A549 (cell line): Measurements from ENCODE around the gene TEP1.

Experiments
- CHD2 ChIP-seq: fragments of 150-350 bp; IDR thresholded peaks from 2 replicates; pipeline ENCODE4 v1.6.1; 2014; ENCODE audit warnings: low read length; ENCODE audit not compliant: partially characterized antibody
- CTCF ChIP-seq: fragments of >200 bp; sonication (Bioruptor Twin); formaldehyde crosslinking; IDR thresholded peaks from 3 replicates; pipeline ENCODE4 v1.5.1; 2016
- EP300 ChIP-seq, 2 experiments: fragments of >200 bp; sonication (Bioruptor Twin); formaldehyde crosslinking; IDR thresholded peaks; 2 replicates in 1 of 2; 3 replicates in 1 of 2; pipeline ENCODE4 v1.6.1; 2016 to 2017
- HMGXB4 ChIP-seq: fragments of 250-450 bp; sonication (Bioruptor Pico); IDR thresholded peaks from 2 replicates; pipeline ENCODE4 v1.5.0; 2021; ENCODE audit warnings: mild to moderate bottlenecking, moderate library complexity, borderline replicate concordance
- MAX ChIP-seq: IDR thresholded peaks from 2 replicates; pipeline ENCODE4 v1.6.1; 2012
- MAZ ChIP-seq: fragments of 150-350 bp; IDR thresholded peaks from 2 replicates; pipeline ENCODE4 v1.6.1; 2014; ENCODE audit warnings: antibody characterized with exemption, low read depth, low read length, borderline replicate concordance
- MYC ChIP-seq: IDR thresholded peaks from 2 replicates; pipeline ENCODE4 v1.6.1; 2012; ENCODE audit warnings: mild to moderate bottlenecking, inconsistent platforms, low read length, improper control_type of control experiment, borderline replicate concordance
- NPAS2 ChIP-seq: fragments of 250-450 bp; sonication (Bioruptor Pico); IDR thresholded peaks from 2 replicates; pipeline ENCODE4 v1.8.0; 2022; ENCODE audit warnings: mild to moderate bottlenecking, moderate library complexity, borderline replicate concordance
- PBX3 ChIP-seq: IDR thresholded peaks from 2 replicates; pipeline ENCODE4 v1.6.1; 2012
- PHF8 ChIP-seq: fragments of 200-600 bp; sonication (generic); IDR thresholded peaks from 2 replicates; pipeline ENCODE4 v1.6.1; 2016; ENCODE audit warnings: low read depth, mild to moderate bottlenecking, antibody characterized with exemption, moderate library complexity, borderline replicate concordance
- POLR2A ChIP-seq: IDR thresholded peaks from 2 replicates; pipeline ENCODE4 v1.6.1; 2012; ENCODE audit warnings: mild to moderate bottlenecking, low read length
- REST ChIP-seq: fragments of 200-600 bp; sonication (generic); IDR thresholded peaks from 2 replicates; pipeline ENCODE4 v1.6.1; 2016; ENCODE audit warnings: antibody characterized with exemption, mild to moderate bottlenecking, moderate library complexity
- RFX5 ChIP-seq: fragments of 450-650 bp; IDR thresholded peaks from 2 replicates; pipeline ENCODE4 v1.7.1; 2014; ENCODE audit warnings: antibody characterized with exemption, mild to moderate bottlenecking, moderate library complexity
- SMC3 ChIP-seq: fragments of >200 bp; sonication (Bioruptor Twin); formaldehyde crosslinking; IDR thresholded peaks from 3 replicates; pipeline ENCODE4 v1.6.1; 2018; ENCODE audit warnings: inconsistent platforms

- TF ChIP-seq CTCF (no peak), NPAS2 (CRISPR knock-in tag) (no peak), MAX (peak; percentile 35; the same call in 1 of the 2 replicates), RFX5 (no peak), EP300 (IDR thresholded peaks at IDR 0.05) (no peak), HMGXB4 (CRISPR knock-in tag) (no peak), PBX3 (no peak), MYC (no peak), REST (peak; percentile 74), POLR2A (no peak), MAZ (no peak), CHD2 (peak; percentile 82), SMC3 (no peak), PHF8 (peak; percentile 65; the same call in 1 of the 2 replicates)
Measured at GRCh38 chr14:20455355-20456300, 42.3 kb upstream of the TEP1 start.
